ENCODE data around the gene EVC2. TPM values are rescaled to one million over a fixed set of nuclear protein-coding genes. Genes with fewer than 3 reads are reported as not detected.

EVC2 gene
- total and polyA plus RNA-seq, 7 donors: 0.60 to 14.7 (median 8.6) TPM; not detected in 1

- Histone ChIP-seq H3K36me3 (peaks cover 4 to 81% (median 26%) of the 10 kb centered on the region in 4 donors), H3K4me1 (peaks cover 0 to 5% (median 4%) of the 10 kb centered on the region in 4 donors), H3K4me3 (no peak overlapping the region), H3K9me3 (no peaks in the 10 kb centered on the region), H3K27ac (no peak overlapping the region), H3K27me3 (no peaks in the 10 kb centered on the region)
- TF ChIP-seq POLR2A (IDR thresholded peaks at IDR 0.05) (no peak), CTCF (IDR thresholded peaks at IDR 0.05) (no peak), POLR2AphosphoS5 (IDR thresholded peaks at IDR 0.05) (no peak), EP300 (IDR thresholded peaks at IDR 0.05) (no peak)
- DNase-seq: no peak
- intact Hi-C loops (cut with DNase I): no loop called here
- 65 to 89% methylated on average over 5 of the region's 5 CpGs for WGBS, 2 donors
These were observed 37.9 kb upstream of the EVC2 start for GRCh38 chr4:5746250-5746649.

- H3K36me3 ChIP-seq: peaks cover 4 to 48% (median 17%) of the 10 kb centered on the region in 4 donors
These were observed 34.6 kb upstream of the EVC2 start for GRCh38 chr4:5742968-5743367.

GRCh38 chr4:5742388-5742787 is 34.0 kb upstream of the EVC2 start:
- no peak for TF ChIP-seq EP300 (IDR thresholded peaks at IDR 0.05)
- no peak for TF ChIP-seq CTCF (IDR thresholded peaks at IDR 0.05)
- TF ChIP-seq POLR2AphosphoS5 (IDR thresholded peaks at IDR 0.05): no peak
- no peak for TF ChIP-seq POLR2A (IDR thresholded peaks at IDR 0.05)
- intact Hi-C loops (cut with DNase I): no loop called here
- WGBS, 2 donors: 90 to 96% methylated on average over 2 of the region's 2 CpGs
- Histone ChIP-seq H3K27ac (no peak overlapping the region), H3K4me3 (no peak overlapping the region), H3K27me3 (no peaks in the 10 kb centered on the region), H3K9me3 (no peaks in the 10 kb centered on the region), H3K36me3 (peaks cover 4 to 46% (median 17%) of the 10 kb centered on the region in 4 donors), H3K4me1 (peaks cover 0 to 4% (median 2%) of the 10 kb centered on the region in 4 donors)
- DNase-seq: no peak

More at GRCh38 chr4:5742968-5743367, 34.6 kb upstream of the EVC2 start:
- Histone ChIP-seq H3K27ac (no peak overlapping the region), H3K4me1 (peaks cover 0 to 5% (median 4%) of the 10 kb centered on the region in 4 donors), H3K4me3 (no peak overlapping the region), H3K9me3 (no peaks in the 10 kb centered on the region), H3K27me3 (no peaks in the 10 kb centered on the region)
- no peak for DNase-seq
- TF ChIP-seq CTCF (IDR thresholded peaks at IDR 0.05) (no peak), POLR2A (IDR thresholded peaks at IDR 0.05) (no peak), EP300 (IDR thresholded peaks at IDR 0.05) (no peak), POLR2AphosphoS5 (IDR thresholded peaks at IDR 0.05) (no peak)
- WGBS, 2 donors: 77 to 89% methylated on average over 2 of the region's 2 CpGs
- intact Hi-C loops (cut with DNase I): no loop called here

- no peak for TF ChIP-seq POLR2AphosphoS5 (IDR thresholded peaks at IDR 0.05)
- TF ChIP-seq POLR2A (IDR thresholded peaks at IDR 0.05): no peak
- no peak for TF ChIP-seq CTCF (IDR thresholded peaks at IDR 0.05)
- no peak for TF ChIP-seq EP300 (IDR thresholded peaks at IDR 0.05)
- no peak overlapping the region for H3K27ac ChIP-seq
- H3K4me1 ChIP-seq: no peaks in the 10 kb centered on the region
- 97% methylated on average over 2 of the region's 2 CpGs for WGBS, 2 donors
- no peaks in the 10 kb centered on the region for H3K9me3 ChIP-seq
- intact Hi-C loops (cut with DNase I): no loop called here
- no peak for DNase-seq
- peaks cover 4 to 60% (median 20%) of the 10 kb centered on the region in 4 donors for H3K36me3 ChIP-seq
- H3K27me3 ChIP-seq: no peaks in the 10 kb centered on the region
- H3K4me3 ChIP-seq: no peak overlapping the region
These were observed 29.7 kb upstream of the EVC2 start for GRCh38 chr4:5738061-5738460.

- intact Hi-C loops (cut with DNase I): no loop called here
- no peak for TF ChIP-seq EP300 (IDR thresholded peaks at IDR 0.05)
- TF ChIP-seq CTCF (IDR thresholded peaks at IDR 0.05): no peak
- TF ChIP-seq POLR2A (IDR thresholded peaks at IDR 0.05): no peak
- TF ChIP-seq POLR2AphosphoS5 (IDR thresholded peaks at IDR 0.05): no peak
- no peak overlapping the region for H3K27ac ChIP-seq
- H3K4me1 ChIP-seq: no peaks in the 10 kb centered on the region
- H3K36me3 ChIP-seq: peaks cover 5 to 70% (median 24%) of the 10 kb centered on the region in 4 donors
- H3K27me3 ChIP-seq: no peaks in the 10 kb centered on the region
- 65 to 88% methylated on average over 3 of the region's 3 CpGs for WGBS, 2 donors
- no peak overlapping the region for H3K4me3 ChIP-seq
- no peak for DNase-seq
- no peaks in the 10 kb centered on the region for H3K9me3 ChIP-seq
These were observed 27.1 kb upstream of the EVC2 start for GRCh38 chr4:5735463-5735862.

All from sigmoid colon (tissue), 7 donors.